A549 (cell line): ENCODE measurements around the gene CYP20A1. TPM values are rescaled to one million over a fixed set of nuclear protein-coding genes. Genes with fewer than 3 reads are reported as not detected.
A peak's percentile ranks its signal among the peaks of the same experiment; 100 is the strongest.

Experiments
- ATAC-seq, 2 experiments: fragments of 200-7000 bp in 1 of 2; fragments of >200 bp in 1 of 2; cut with Nextera tagmentation in 1 of 2; cut with Tn5 transposase in 1 of 2; 3 replicates each; pipeline versions ENCODE4 v1.8.0 to v1.9.1; 2018 to 2020; ENCODE audit warnings: mild to moderate bottlenecking in 1 of 2, moderate library complexity in 1 of 2
- CTCF ChIA-PET: fragments of 300-600 bp; sonication (Branson Sonifier 250); formaldehyde crosslinking; extraction: SDS; loops from one replicate; lab custom pipeline; 2021; ENCODE audit warnings: antibody characterized with exemption, inconsistent platforms; lab: Yijun Ruan, JAX
- POLR2A ChIA-PET: fragments of 350-600 bp; formaldehyde crosslinking; extraction: SDS; loops from one replicate; lab custom pipeline; 2021; ENCODE audit warnings: antibody characterized with exemption, inconsistent platforms; lab: Yijun Ruan, JAX
- DNase-seq, 2 experiments: peaks; one replicate each; pipeline versions ENCODE4 v3.0.0 to v3.0.0-alpha.2; 2011 to 2016; ENCODE audit warnings: low read depth in 1 of 2, low spot score in 1 of 2
- FAIRE-seq: peaks from 2 replicates; lab custom pipeline; 2011; peaks lifted over from hg19 to GRCh38; lab: Jason Lieb, UNC
- H3K27ac ChIP-seq, 2 experiments: fragments of >200 bp; sonication (Bioruptor Twin); formaldehyde crosslinking; 3 replicates each; pipeline ENCODE4 v1.5.1; 2016 to 2017
- H3K4me1 ChIP-seq: fragments of >200 bp; sonication (Bioruptor Twin); formaldehyde crosslinking; 3 replicates; pipeline ENCODE4 v1.6.1; 2016
- H3K4me2 ChIP-seq: fragments of >200 bp; sonication (Bioruptor Twin); formaldehyde crosslinking; 3 replicates; pipeline ENCODE4 v1.6.1; 2016
- H3K4me3 ChIP-seq: fragments of >200 bp; sonication (Bioruptor Twin); formaldehyde crosslinking; 3 replicates; pipeline ENCODE4 v1.5.1; 2016
- H3K9me3 ChIP-seq: fragments of >200 bp; sonication (Bioruptor Twin); formaldehyde crosslinking; 3 replicates; pipeline ENCODE4 v1.6.1; 2016
- ATOH8 ChIP-seq: fragments of 250-450 bp; sonication (Bioruptor Pico); IDR thresholded peaks from 2 replicates; pipeline ENCODE4 v1.5.0; 2020; ENCODE audit warnings: low read depth, mild to moderate bottlenecking, moderate library complexity
- CBX2 ChIP-seq: fragments of 200-600 bp; sonication (generic); IDR thresholded peaks from 2 replicates; pipeline ENCODE4 v1.6.1; 2016; ENCODE audit warnings: low read depth, mild to moderate bottlenecking, borderline replicate concordance
- CEBPB ChIP-seq, 2 experiments: fragments of >200 bp in 1 of 2; sonication (Bioruptor Twin) in 1 of 2; formaldehyde crosslinking in 1 of 2; IDR thresholded peaks; 2 replicates each; pipeline ENCODE4 v1.6.1; 2012 to 2016
- CTCF ChIP-seq: fragments of >200 bp; sonication (Bioruptor Twin); formaldehyde crosslinking; IDR thresholded peaks from 3 replicates; pipeline ENCODE4 v1.5.1; 2016
- ELK1 ChIP-seq: fragments of 150-350 bp; IDR thresholded peaks from 2 replicates; pipeline ENCODE4 v1.6.1; 2014; ENCODE audit warnings: low read depth, mild to moderate bottlenecking, low read length
- FOSB ChIP-seq: fragments of 250-450 bp; sonication (Bioruptor Pico); IDR thresholded peaks from 2 replicates; pipeline ENCODE4 v1.5.0; 2020; ENCODE audit warnings: mild to moderate bottlenecking, moderate library complexity
- FOXS1 ChIP-seq: fragments of 250-450 bp; sonication (Bioruptor Pico); IDR thresholded peaks from 2 replicates; pipeline ENCODE4 v1.5.0; 2020; ENCODE audit warnings: mild to moderate bottlenecking, moderate library complexity
- HMGXB4 ChIP-seq: fragments of 250-450 bp; sonication (Bioruptor Pico); IDR thresholded peaks from 2 replicates; pipeline ENCODE4 v1.5.0; 2021; ENCODE audit warnings: mild to moderate bottlenecking, moderate library complexity, borderline replicate concordance
- KDM1A ChIP-seq: fragments of 200-600 bp; sonication (generic); IDR thresholded peaks from 2 replicates; pipeline ENCODE4 v1.6.1; 2016; ENCODE audit warnings: low read depth, mild to moderate bottlenecking
- KDM5A ChIP-seq: fragments of 200-600 bp; sonication (generic); IDR thresholded peaks from 2 replicates; pipeline ENCODE4 v1.6.1; 2016; ENCODE audit warnings: antibody characterized with exemption, mild to moderate bottlenecking
- MAFK ChIP-seq: fragments of 450-650 bp; IDR thresholded peaks from 2 replicates; pipeline ENCODE4 v1.6.1; 2014; ENCODE audit not compliant: partially characterized antibody
- MAX ChIP-seq: IDR thresholded peaks from 2 replicates; pipeline ENCODE4 v1.6.1; 2012
- MAZ ChIP-seq: fragments of 150-350 bp; IDR thresholded peaks from 2 replicates; pipeline ENCODE4 v1.6.1; 2014; ENCODE audit warnings: antibody characterized with exemption, low read depth, low read length, borderline replicate concordance
- POLR2AphosphoS2 ChIP-seq: conservative IDR thresholded peaks from 2 replicates; pipeline ENCODE4 v1.6.1; 2012; ENCODE audit warnings: low read length, improper control_type of control experiment, inconsistent platforms
- RARB ChIP-seq: fragments of 250-450 bp; sonication (Bioruptor Pico); IDR thresholded peaks from 2 replicates; pipeline ENCODE4 v1.8.0; 2021; ENCODE audit warnings: mild to moderate bottlenecking, moderate library complexity
- SMC3 ChIP-seq: fragments of >200 bp; sonication (Bioruptor Twin); formaldehyde crosslinking; IDR thresholded peaks from 3 replicates; pipeline ENCODE4 v1.6.1; 2018; ENCODE audit warnings: inconsistent platforms
- TFCP2L1 ChIP-seq: fragments of 250-450 bp; sonication (Bioruptor Pico); IDR thresholded peaks from 2 replicates; pipeline ENCODE4 v1.5.0; 2021; ENCODE audit warnings: mild to moderate bottlenecking
- ZC3H11A ChIP-seq: fragments of 450-650 bp; IDR thresholded peaks from 2 replicates; pipeline ENCODE4 v1.6.1; 2014; ENCODE audit warnings: antibody characterized with exemption, mild to moderate bottlenecking
- ZSCAN20 ChIP-seq: fragments of 250-450 bp; sonication (Bioruptor Pico); IDR thresholded peaks from 2 replicates; pipeline ENCODE4 v1.8.0; 2022; ENCODE audit warnings: mild to moderate bottlenecking, moderate library complexity
- WGBS: methylation state at CpG from one replicate; pipeline ENCODE4 v1.1.6; 2017; ENCODE audit errors: missing lambda C conversion rate; 5-methylcytosine and 5-hydroxymethylcytosine counted together
- polyA plus RNA-seq, 4 experiments: library from polyadenylated mRNA; depleted of rRNA in 3 of 4; stranded (reverse); fragments of >200 nt; fragmentation: RNase III in 1 of 4; extraction: RNeasy Plus Mini Kit Qiagen cat#74134 plus additional on column Dnase treatment in 1 of 4; gene quantifications; 2 replicates in 3 of 4; 3 replicates in 1 of 4; pipeline ENCODE4 v1.2.3, GENCODE V29; 2011 to 2017

The CYP20A1 gene
- polyA plus RNA-seq, 2 of the 4 experiments (the other 2 are of a cell fraction): 7.5 to 19.7 TPM

- Histone ChIP-seq H3K4me1 (peaks cover 14% of the 10 kb centered on the region; the same call in 2 of the 3 replicates), H3K9me3 (no peaks in the 10 kb centered on the region), H3K27ac (peak overlapping the region; percentile 86 to 98; a peak in 3 of 6 replicates), H3K4me2 (peak overlapping the region; percentile 77), H3K4me3 (peak overlapping the region; percentile 91)
- 92% methylated on average over 16 of the region's 16 CpGs for WGBS
- no peak for TF ChIP-seq SMC3
- TF ChIP-seq CTCF: no peak
- TF ChIP-seq CBX2: no peak
- TF ChIP-seq MAX: no peak
- TF ChIP-seq FOSB (CRISPR knock-in tag): no peak
- TF ChIP-seq KDM1A: no peak
- no peak for TF ChIP-seq MAFK
- TF ChIP-seq TFCP2L1 (CRISPR knock-in tag): no peak
- no peak for TF ChIP-seq RARB (CRISPR knock-in tag)
- no peak for TF ChIP-seq ZC3H11A
- no peak for TF ChIP-seq POLR2AphosphoS2
- TF ChIP-seq KDM5A: no peak
- no peak for TF ChIP-seq ELK1
- no peak for TF ChIP-seq ATOH8 (CRISPR knock-in tag)
- no peak for FAIRE-seq
- CTCF ChIA-PET: interaction anchor here (0.8 to 2.5 kb wide), 4 partner anchors 12 to 216 kb away, joined by 3 to 10 read pairs (median 4); no protein-coding TSS in a partner anchor
- no peak for DNase-seq
- POLR2A ChIA-PET: interaction anchor here (1.3 to 1.7 kb wide), 3 partner anchors 12 to 127 kb away, joined by 3 to 11 read pairs (median 10); no protein-coding TSS in a partner anchor
- ATAC-seq: no peak
Observed at GRCh38 chr2:203237346-203238238, 1.2 kb upstream of the CYP20A1 start.

- H3K4me3 ChIP-seq: peak overlapping the region; percentile 91
- CTCF ChIA-PET: interaction anchor here (0.8 to 2.5 kb wide), 5 partner anchors 13 to 157 kb away, joined by 3 to 10 read pairs (median 3); no protein-coding TSS in a partner anchor
- H3K9me3 ChIP-seq: no peaks in the 10 kb centered on the region
- WGBS: 37% methylated on average over 22 of the region's 22 CpGs
- FAIRE-seq (no peak), ATAC-seq (peak in 1 of 2 experiments; percentile 7; a peak in 3 of 6 replicates)
- peaks cover 14% of the 10 kb centered on the region; the same call in 2 of the 3 replicates for H3K4me1 ChIP-seq
- TF ChIP-seq MAX (no peak), HMGXB4 (no peak), ZC3H11A (no peak), FOXS1 (no peak), KDM5A (no peak), CEBPB (IDR thresholded peaks at IDR 0.05) (no peak), MAZ (no peak), ZSCAN20 (no peak)
- TF ChIP-seq, all 56 proteins: peak for 0
- Histone ChIP-seq H3K27ac (peak overlapping the region; percentile 86 to 98), H3K4me2 (peak overlapping the region; percentile 77)
- DNase-seq: no peak
- POLR2A ChIA-PET: interaction anchor here (1.1 to 1.7 kb wide), 6 partner anchors 11 to 127 kb away, joined by 3 to 11 read pairs (median 8); partner anchors contain the start of gene ABI2
Observed at GRCh38 chr2:203238292-203238703, 520 bp upstream of the CYP20A1 start.
